ENCODE data around the gene GPR25.

Gene GPR25

GRCh38 chr1:200869753-200870391 is 2.9 kb upstream of the GPR25 start:
- in situ Hi-C loops (cut with MboI; ENCODE audit: low sequenced_read_pairs) = no loop called here

GRCh38 chr1:200873116-200873670 is 412 bp downstream of the GPR25 start:
- in situ Hi-C loops (cut with MboI; ENCODE audit: low sequenced_read_pairs) = no loop called here

GRCh38 chr1:200873671-200874397 is 1.1 kb downstream of the GPR25 start:
- in situ Hi-C loops (cut with MboI; ENCODE audit: low sequenced_read_pairs) = no loop called here

- in situ Hi-C loops (cut with MboI; ENCODE audit: low sequenced_read_pairs) = no loop called here
These were observed 1.9 kb downstream of the GPR25 start for GRCh38 chr1:200874694-200875093.

- in situ Hi-C loops (cut with MboI; ENCODE audit: low sequenced_read_pairs) = no loop called here
These were observed 2.6 kb downstream of the GPR25 start for GRCh38 chr1:200875416-200875815.

- in situ Hi-C loops (cut with MboI; ENCODE audit: low sequenced_read_pairs) = no loop called here
These were observed 4.2 kb downstream of the GPR25 start for GRCh38 chr1:200877010-200877409.

- in situ Hi-C loops (cut with MboI; ENCODE audit: low sequenced_read_pairs) = no loop called here
These were observed 5.2 kb downstream of the GPR25 start for GRCh38 chr1:200877839-200878551.

GRCh38 chr1:200880212-200880611 is 7.4 kb downstream of the GPR25 start:
- in situ Hi-C loops (cut with MboI; ENCODE audit: low sequenced_read_pairs) = no loop called here

GRCh38 chr1:200883118-200883517 is 10.3 kb downstream of the GPR25 start:
- in situ Hi-C loops (cut with MboI; ENCODE audit: low sequenced_read_pairs) = no loop called here

GRCh38 chr1:200885623-200886402 is 13.0 kb downstream of the GPR25 start:
- in situ Hi-C loops (cut with MboI; ENCODE audit: low sequenced_read_pairs) = no loop called here

- in situ Hi-C loops (cut with MboI; ENCODE audit: low sequenced_read_pairs) = no loop called here
These were observed 13.8 kb downstream of the GPR25 start for GRCh38 chr1:200886594-200886993.

GRCh38 chr1:200887036-200887435 is 14.3 kb downstream of the GPR25 start:
- in situ Hi-C loops (cut with MboI; ENCODE audit: low sequenced_read_pairs) = no loop called here

GRCh38 chr1:200887772-200888348 is 15.1 kb downstream of the GPR25 start:
- in situ Hi-C loops (cut with MboI; ENCODE audit: low sequenced_read_pairs) = no loop called here

GRCh38 chr1:200888349-200888838 is 15.6 kb downstream of the GPR25 start:
- in situ Hi-C loops (cut with MboI; ENCODE audit: low sequenced_read_pairs) = no loop called here

- in situ Hi-C loops (cut with MboI; ENCODE audit: low sequenced_read_pairs) = no loop called here
These were observed 16.8 kb downstream of the GPR25 start for GRCh38 chr1:200889571-200889970.

GRCh38 chr1:200890027-200890426 is 17.2 kb downstream of the GPR25 start:
- in situ Hi-C loops (cut with MboI; ENCODE audit: low sequenced_read_pairs) = no loop called here

- in situ Hi-C loops (cut with MboI; ENCODE audit: low sequenced_read_pairs) = no loop called here
These were observed 18.3 kb downstream of the GPR25 start for GRCh38 chr1:200890818-200891773.

- in situ Hi-C loops (cut with MboI; ENCODE audit: low sequenced_read_pairs) = no loop called here
These were observed 19.0 kb downstream of the GPR25 start for GRCh38 chr1:200891774-200892157.

- in situ Hi-C loops (cut with MboI; ENCODE audit: low sequenced_read_pairs) = no loop called here
These were observed 19.8 kb downstream of the GPR25 start for GRCh38 chr1:200892546-200892945.

Data from HL-60/S4 (cell line).